ENCODE data around the gene PDCD1LG2.
"Not testable (repeated sequence)": the region's sequence is repeated elsewhere in the genome, so short reads cannot be mapped to it uniquely, and the experiment has no call there.

PDCD1LG2 gene

GRCh38 chr9:5563417-5563815 is 53.1 kb downstream of the PDCD1LG2 start:
- no peak for DNase-seq

- no peak for DNase-seq
Measured at GRCh38 chr9:5563886-5564285, 53.6 kb downstream of the PDCD1LG2 start.

GRCh38 chr9:5566054-5566618 is 55.8 kb downstream of the PDCD1LG2 start:
- DNase-seq = no peak

GRCh38 chr9:5568868-5569267 is 58.5 kb downstream of the PDCD1LG2 start:
- no peak for DNase-seq

GRCh38 chr9:5569409-5569808 is 59.1 kb downstream of the PDCD1LG2 start:
- no peak for DNase-seq

- no peak for DNase-seq
Measured at GRCh38 chr9:5569891-5570290, 59.6 kb downstream of the PDCD1LG2 start.

- no peak for DNase-seq
Measured at GRCh38 chr9:5571629-5572232, 61.4 kb downstream of the PDCD1LG2 start.

- DNase-seq = no peak
Measured at GRCh38 chr9:5574097-5574496, 63.8 kb downstream of the PDCD1LG2 start.

GRCh38 chr9:5575000-5575399 is 64.7 kb downstream of the PDCD1LG2 start:
- no peak for DNase-seq

GRCh38 chr9:5577225-5577624 is 66.9 kb downstream of the PDCD1LG2 start:
- DNase-seq = no peak

GRCh38 chr9:5578018-5578697 is 67.8 kb downstream of the PDCD1LG2 start:
- DNase-seq = no peak

- DNase-seq = no peak
Measured at GRCh38 chr9:5578698-5579085, 68.4 kb downstream of the PDCD1LG2 start.

GRCh38 chr9:5579881-5580280 is 69.5 kb downstream of the PDCD1LG2 start:
- no peak for DNase-seq

- no peak for DNase-seq
Measured at GRCh38 chr9:5580650-5581049, 70.3 kb downstream of the PDCD1LG2 start.

GRCh38 chr9:5581706-5582105 is 71.4 kb downstream of the PDCD1LG2 start:
- DNase-seq = not testable (repeated sequence)

- DNase-seq = peak in 5 of 56 donors; percentile 2 to 10 (median 6)
Measured at GRCh38 chr9:5582835-5583195, 72.5 kb downstream of the PDCD1LG2 start.

- DNase-seq = no peak
Measured at GRCh38 chr9:5586391-5586802, 76.1 kb downstream of the PDCD1LG2 start.

GRCh38 chr9:5587024-5587423 is 76.7 kb downstream of the PDCD1LG2 start:
- no peak for DNase-seq

GRCh38 chr9:5592231-5592630 is 81.9 kb downstream of the PDCD1LG2 start:
- no peak for DNase-seq

GRCh38 chr9:5592904-5593303 is 82.6 kb downstream of the PDCD1LG2 start:
- DNase-seq = no peak

- no peak for DNase-seq
Measured at GRCh38 chr9:5593904-5594303, 83.6 kb downstream of the PDCD1LG2 start.

GRCh38 chr9:5596173-5596572 is 85.8 kb downstream of the PDCD1LG2 start:
- no peak for DNase-seq
